Caco-2 (cell line): Measurements from ENCODE around the gene SERAC1. TPM values are rescaled to one million over a fixed set of nuclear protein-coding genes. Genes with fewer than 3 reads are reported as not detected.

Source experiments
- BruUV-seq: library from RNA; stranded (reverse); fragments of 400-500 nt; replicated peaks from 2 replicates; lab custom pipeline; 2021; lab: Mats Ljungman, UMichigan
- CTCF ChIA-PET: fragments of 300-600 bp; sonication (Branson Sonifier 250); formaldehyde crosslinking; loops from one replicate; lab custom pipeline; 2022; ENCODE audit warnings: antibody characterized with exemption; lab: Charles Lee
- POLR2A ChIA-PET: fragments of 300-600 bp; sonication (Branson Sonifier 250); formaldehyde crosslinking; loops from one replicate; lab custom pipeline; 2022; ENCODE audit warnings: antibody characterized with exemption; lab: Charles Lee
- DNase-seq, 2 experiments: peaks; one replicate each; pipeline versions ENCODE4 v3.0.0 to v3.0.0-alpha.2; 2020 to 2022
- H3K27me3 ChIP-seq: replicated peaks from 2 replicates; pipeline ENCODE4 v1.6.0; 2011; ENCODE audit warnings: low read length; ENCODE audit not compliant: control insufficient read depth, insufficient read depth
- H3K36me3 ChIP-seq: 2 replicates; pipeline ENCODE4 v1.5.1; 2011; ENCODE audit warnings: low read length; ENCODE audit not compliant: control insufficient read depth, insufficient read depth
- H3K4me1 ChIP-seq: fragments of 250-450 bp; sonication (Bioruptor Pico); 2 replicates; pipeline ENCODE4 v1.5.1; 2020; ENCODE audit warnings: mild to moderate bottlenecking
- H3K4me3 ChIP-seq: 2 replicates; pipeline ENCODE4 v1.5.1; 2011; ENCODE audit warnings: low read depth, mild to moderate bottlenecking, control low read depth, low read length
- H3K9me3 ChIP-seq: fragments of 250-450 bp; sonication (Bioruptor Pico); 2 replicates; pipeline ENCODE4 v1.5.1; 2020; ENCODE audit warnings: mild to moderate bottlenecking, moderate library complexity
- H3K27ac Mint-ChIP-seq: one replicate; pipeline ENCODE4 v1.8.0; 2022; ENCODE audit warnings: mixed read lengths; ENCODE audit not compliant: unreplicated experiment
- H3K27me3 Mint-ChIP-seq: one replicate; pipeline ENCODE4 v1.8.0; 2022; ENCODE audit warnings: mixed read lengths; ENCODE audit not compliant: insufficient read depth, unreplicated experiment
- H3K36me3 Mint-ChIP-seq: one replicate; pipeline ENCODE4 v1.8.0; 2022; ENCODE audit warnings: mild to moderate bottlenecking, mixed read lengths; ENCODE audit not compliant: insufficient read depth, unreplicated experiment
- H3K4me1 Mint-ChIP-seq: one replicate; pipeline ENCODE4 v1.8.0; 2022; ENCODE audit warnings: low read depth, mixed read lengths; ENCODE audit not compliant: unreplicated experiment
- H3K4me3 Mint-ChIP-seq: one replicate; pipeline ENCODE4 v1.8.0; 2022; ENCODE audit warnings: mild to moderate bottlenecking, moderate library complexity, mixed read lengths; ENCODE audit not compliant: unreplicated experiment
- H3K9me3 Mint-ChIP-seq: one replicate; pipeline ENCODE4 v1.8.0; 2022; ENCODE audit warnings: mixed read lengths; ENCODE audit not compliant: unreplicated experiment
- CTCF ChIP-seq, 2 experiments: fragments of 200-600 bp in 1 of 2; IDR thresholded peaks; 1 replicate in 1 of 2; 2 replicates in 1 of 2; pipeline versions ENCODE4 v1.5.1 to v1.8.0; 2011 to 2022; ENCODE audit warnings: antibody characterized with exemption in 1 of 2, control low read depth in 1 of 2, inconsistent platforms in 1 of 2, low read depth in 1 of 2, low read length in 1 of 2, mild to moderate bottlenecking in 1 of 2, moderate library complexity in 1 of 2; ENCODE audit not compliant: insufficient read depth in 1 of 2, severe bottlenecking in 1 of 2, unreplicated experiment in 1 of 2
- intact Hi-C: fragments of 100-400 bp; cut with micrococcal nuclease; formaldehyde crosslinking; loops from one replicate; pipeline ENCODE4 v1.10.0; 2022; ENCODE audit not compliant: unreplicated experiment
- total RNA-seq: library from RNA; stranded (reverse); gene quantifications from 2 replicates; pipeline ENCODE4 v1.2.3, GENCODE V29; 2022

The SERAC1 gene
- total RNA-seq, 1 experiment from 2014 or later, result 7.4 TPM

DNA sequence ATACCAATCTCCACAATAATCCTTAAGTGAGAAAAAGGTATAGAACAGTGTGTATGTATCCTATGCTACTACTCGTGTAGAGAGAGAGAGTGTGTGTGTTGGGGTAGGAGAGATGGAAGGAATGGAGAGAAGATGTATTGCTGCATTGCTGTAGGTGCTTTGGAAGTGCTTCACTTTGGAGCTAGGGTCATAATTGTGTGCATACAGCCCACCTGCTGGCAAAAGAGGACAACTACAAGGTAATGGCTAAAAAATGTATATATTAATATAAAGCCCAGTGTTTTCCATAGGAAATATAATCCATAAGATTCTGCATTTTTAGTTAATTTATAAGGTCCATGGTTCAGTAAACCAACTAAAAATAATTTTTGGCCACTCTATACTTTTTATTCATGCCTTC, 36.1 kb downstream of the SERAC1 start:
- intact Hi-C loops, result loop anchor here (5.0 kb wide), 1 partner anchor 60 kb away; no protein-coding TSS in a partner anchor
- CTCF ChIA-PET, result interaction anchor here (0.6 kb wide), 2 partner anchors 60 to 239 kb away, joined by 3 to 5 read pairs; no protein-coding TSS in a partner anchor

GRCh38 chr6:158125271-158125670, 42.8 kb downstream of the SERAC1 start:
- Histone ChIP-seq H3K9me3 (no peaks in the 10 kb centered on the region), H3K4me3 (no peak overlapping the region), H3K27me3 (no peaks in the 10 kb centered on the region), H3K36me3 (no peaks in the 10 kb centered on the region), H3K4me1 (peaks cover 13% of the 10 kb centered on the region)
- ChIA-PET CTCF (no interaction called here), POLR2A (no interaction called here)
- no peak overlapping the region for H3K27ac Mint-ChIP-seq
- H3K4me3 Mint-ChIP-seq, result no peak overlapping the region
- H3K36me3 Mint-ChIP-seq, result no peaks in the 10 kb centered on the region
- no peaks in the 10 kb centered on the region for H3K9me3 Mint-ChIP-seq
- H3K27me3 Mint-ChIP-seq, result no peaks in the 10 kb centered on the region
- no peak for DNase-seq
- no TSS peak for BruUV-seq
- intact Hi-C loops, result no loop called here
- H3K4me1 Mint-ChIP-seq, result peaks cover 6% of the 10 kb centered on the region
- no peak for TF ChIP-seq CTCF (IDR thresholded peaks at IDR 0.05; ENCODE audit: insufficient read depth in 1 of 2, low read depth in 1 of 2, low read length in 1 of 2, severe bottlenecking in 1 of 2, unreplicated experiment in 1 of 2)

More for the DNA sequence above, 36.1 kb downstream of the SERAC1 start:
- Histone ChIP-seq H3K4me3 (no peak overlapping the region), H3K4me1 (no peaks in the 10 kb centered on the region), H3K9me3 (no peaks in the 10 kb centered on the region), H3K36me3 (no peaks in the 10 kb centered on the region), H3K27me3 (no peaks in the 10 kb centered on the region)
- no TSS peak for BruUV-seq
- no peak overlapping the region for H3K27ac Mint-ChIP-seq
- no peaks in the 10 kb centered on the region for H3K36me3 Mint-ChIP-seq
- no peak overlapping the region for H3K4me3 Mint-ChIP-seq
- POLR2A ChIA-PET, result no interaction called here
- peak; percentile 56 to 67 for TF ChIP-seq CTCF (IDR thresholded peaks at IDR 0.05; ENCODE audit: insufficient read depth in 1 of 2, low read depth in 1 of 2, low read length in 1 of 2, severe bottlenecking in 1 of 2, unreplicated experiment in 1 of 2)
- no peaks in the 10 kb centered on the region for H3K9me3 Mint-ChIP-seq
- peak in 1 of 2 experiments; percentile 37 for DNase-seq
- no peaks in the 10 kb centered on the region for H3K4me1 Mint-ChIP-seq
- no peaks in the 10 kb centered on the region for H3K27me3 Mint-ChIP-seq

DNA sequence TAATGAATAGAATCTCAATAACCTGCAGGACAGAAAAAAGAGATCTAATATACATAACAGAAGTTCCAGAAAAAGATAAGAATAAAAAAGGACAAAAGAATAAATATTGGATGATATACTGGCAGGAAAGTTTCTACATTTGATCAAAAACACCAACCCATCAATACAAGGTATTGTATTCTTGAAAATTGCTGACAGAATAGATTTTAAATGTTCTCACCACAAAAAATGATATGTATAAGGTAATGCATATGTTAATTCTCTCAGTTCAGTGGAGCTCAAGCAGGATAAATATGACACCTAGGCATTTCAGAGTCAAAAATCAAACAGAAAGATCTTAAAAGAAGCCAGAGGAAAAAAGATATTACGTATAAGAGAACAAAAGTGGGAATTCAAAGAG, 43.8 kb downstream of the SERAC1 start:
- H3K27me3 ChIP-seq, result no peaks in the 10 kb centered on the region
- ChIA-PET CTCF (no interaction called here), POLR2A (no interaction called here)
- intact Hi-C loops, result no loop called here
- no TSS peak for BruUV-seq
- no peaks in the 10 kb centered on the region for H3K9me3 ChIP-seq
- H3K4me1 ChIP-seq, result peaks cover 13% of the 10 kb centered on the region
- H3K9me3 Mint-ChIP-seq, result no peaks in the 10 kb centered on the region
- no peaks in the 10 kb centered on the region for H3K27me3 Mint-ChIP-seq
- no peak for DNase-seq
- no peaks in the 10 kb centered on the region for H3K36me3 Mint-ChIP-seq
- no peak overlapping the region for H3K27ac Mint-ChIP-seq
- TF ChIP-seq CTCF (IDR thresholded peaks at IDR 0.05; ENCODE audit: insufficient read depth in 1 of 2, low read depth in 1 of 2, low read length in 1 of 2, severe bottlenecking in 1 of 2, unreplicated experiment in 1 of 2), result no peak
- H3K4me1 Mint-ChIP-seq, result peaks cover 6% of the 10 kb centered on the region
- H3K36me3 ChIP-seq, result no peaks in the 10 kb centered on the region
- no peak overlapping the region for H3K4me3 ChIP-seq
- no peak overlapping the region for H3K4me3 Mint-ChIP-seq
